NCI-H69 (cell line): ENCODE data around the gene RDM1.
"Not testable (repeated sequence)": the region's sequence is repeated elsewhere in the genome, so short reads cannot be mapped to it uniquely, and the experiment has no call there.

ENCODE experiments used
- DNase-seq: peaks from one replicate; lab custom pipeline; 2025; lab: John Stamatoyannopoulos, UW

The RDM1 gene

GRCh38 chr17:35930211-35931065 is at the start of gene RDM1:
RDM1 (minus strand) TSS chr17:35930773; CDS start chr17:35930727, 46 bp downstream.
- peak; percentile 96 for DNase-seq

- DNase-seq = no peak
These were observed 47.8 kb upstream of the RDM1 start for GRCh38 chr17:35978346-35978745.

GRCh38 chr17:35977509-35977908 is 46.9 kb upstream of the RDM1 start:
- DNase-seq = no peak

GRCh38 chr17:35973333-35974260 is 43.0 kb upstream of the RDM1 start:
- DNase-seq = no peak

- DNase-seq = no peak
These were observed 42.4 kb upstream of the RDM1 start for GRCh38 chr17:35972945-35973332.

GRCh38 chr17:35972535-35972934 is 42.0 kb upstream of the RDM1 start:
- no peak for DNase-seq

- no peak for DNase-seq
These were observed 41.5 kb upstream of the RDM1 start for GRCh38 chr17:35972066-35972465.

- DNase-seq = peak; percentile 78
These were observed 39.2 kb upstream of the RDM1 start for GRCh38 chr17:35969558-35970380.

GRCh38 chr17:35968520-35969054 is 38.0 kb upstream of the RDM1 start:
- DNase-seq = no peak

- no peak for DNase-seq
These were observed 34.7 kb upstream of the RDM1 start for GRCh38 chr17:35965272-35965671.

GRCh38 chr17:35963663-35964062 is 33.1 kb upstream of the RDM1 start:
- DNase-seq = no peak

GRCh38 chr17:35953720-35954119 is 23.1 kb upstream of the RDM1 start:
- no peak for DNase-seq

GRCh38 chr17:35949401-35949800 is 18.8 kb upstream of the RDM1 start:
- no peak for DNase-seq

- no peak for DNase-seq
These were observed 17.5 kb upstream of the RDM1 start for GRCh38 chr17:35948092-35948491.

- peak; percentile 77 for DNase-seq
These were observed 16.6 kb upstream of the RDM1 start for GRCh38 chr17:35947156-35947585.

- no peak for DNase-seq
These were observed 13.6 kb upstream of the RDM1 start for GRCh38 chr17:35944151-35944550.

GRCh38 chr17:35943537-35943936 is 13.0 kb upstream of the RDM1 start, which contains the start of gene LYZL6:
LYZL6 (minus strand) TSS chr17:35943713; CDS start chr17:35939356, 4,357 bp downstream.
- DNase-seq = no peak

GRCh38 chr17:35942588-35943186 is 12.1 kb upstream of the RDM1 start:
- DNase-seq = peak; percentile 51

GRCh38 chr17:35938492-35938891 is 7.9 kb upstream of the RDM1 start:
- not testable (repeated sequence) for DNase-seq

GRCh38 chr17:35936063-35936462 is 5.5 kb upstream of the RDM1 start:
- peak; percentile 6 for DNase-seq

- no peak for DNase-seq
These were observed 4.2 kb upstream of the RDM1 start for GRCh38 chr17:35934760-35935159.
